MCF 10A (cell line): Measurements from ENCODE around the gene CAMSAP1. TPM values are rescaled to one million over a fixed set of nuclear protein-coding genes. Genes with fewer than 3 reads are reported as not detected.

ENCODE experiments used
- BruUV-seq: library from RNA; stranded (reverse); fragments of 400-500 nt; replicated peaks from 2 replicates; lab custom pipeline; 2021; lab: Mats Ljungman, UMichigan
- CTCF ChIA-PET: fragments of 300-600 bp; sonication (Branson Sonifier 250); formaldehyde crosslinking; extraction: SDS; loops from one replicate; lab custom pipeline; 2021; ENCODE audit warnings: antibody characterized with exemption, inconsistent platforms; lab: Yijun Ruan, JAX
- POLR2A ChIA-PET: fragments of 300-600, 350-650 bp; sonication (Branson Sonifier 250); formaldehyde crosslinking; extraction: SDS; loops from one replicate; lab custom pipeline; 2020; ENCODE audit warnings: antibody characterized with exemption, inconsistent platforms; lab: Yijun Ruan, JAX
- DNase-seq: peaks from one replicate; pipeline ENCODE4 v3.0.0-alpha.2; 2018; ENCODE audit not compliant: unreplicated experiment
- H3K27ac Mint-ChIP-seq: one replicate; pipeline ENCODE4 v1.8.0; 2022; ENCODE audit warnings: mild to moderate bottlenecking, low read depth, mixed read lengths; ENCODE audit not compliant: unreplicated experiment
- H3K27me3 Mint-ChIP-seq: one replicate; pipeline ENCODE4 v1.8.0; 2022; ENCODE audit warnings: mixed read lengths; ENCODE audit not compliant: insufficient read depth, unreplicated experiment
- H3K36me3 Mint-ChIP-seq: one replicate; pipeline ENCODE4 v1.8.0; 2022; ENCODE audit warnings: mild to moderate bottlenecking, moderate library complexity, mixed read lengths; ENCODE audit not compliant: insufficient read depth, unreplicated experiment
- H3K4me1 Mint-ChIP-seq: one replicate; pipeline ENCODE4 v1.8.0; 2022; ENCODE audit warnings: mixed read lengths; ENCODE audit not compliant: insufficient read depth, unreplicated experiment
- H3K4me3 Mint-ChIP-seq: one replicate; pipeline ENCODE4 v1.8.0; 2022; ENCODE audit warnings: mild to moderate bottlenecking, moderate library complexity, mixed read lengths; ENCODE audit not compliant: unreplicated experiment
- H3K9me3 Mint-ChIP-seq: one replicate; pipeline ENCODE4 v1.8.0; 2022; ENCODE audit warnings: mixed read lengths; ENCODE audit not compliant: unreplicated experiment
- CTCF ChIP-seq: fragments of 200-600 bp; IDR thresholded peaks from one replicate; pipeline ENCODE4 v1.8.0; 2022; ENCODE audit warnings: antibody characterized with exemption, mild to moderate bottlenecking; ENCODE audit not compliant: unreplicated experiment
- intact Hi-C: fragments of 100-400 bp; cut with micrococcal nuclease; formaldehyde crosslinking; loops from 2 replicates; pipeline ENCODE4 v1.14.1; 2022
- total RNA-seq: library from RNA; stranded (reverse); gene quantifications from 2 replicates; pipeline ENCODE4 v1.2.3, GENCODE V29; 2022

Gene CAMSAP1
- total RNA-seq, 1 experiment from 2014 or later, result 39.5 TPM

- no peaks in the 10 kb centered on the region for H3K27me3 Mint-ChIP-seq
- CTCF ChIA-PET, result interaction anchor here (2.4 kb wide), 1 partner anchor 17 kb away, joined by 9 read pairs; no protein-coding TSS in a partner anchor
- H3K36me3 Mint-ChIP-seq, result peaks cover 45% of the 10 kb centered on the region
- H3K4me3 Mint-ChIP-seq, result no peak overlapping the region
- no TSS peak for BruUV-seq
- DNase-seq, result no peak
- intact Hi-C loops, result no loop called here
- H3K27ac Mint-ChIP-seq, result no peak overlapping the region
- H3K4me1 Mint-ChIP-seq, result no peaks in the 10 kb centered on the region
- TF ChIP-seq CTCF, result no peak
- POLR2A ChIA-PET, result no interaction called here
- peaks cover 20% of the 10 kb centered on the region for H3K9me3 Mint-ChIP-seq
Observed at GRCh38 chr9:135847833-135848232, 59.5 kb downstream of the CAMSAP1 start.

GRCh38 chr9:135840539-135840938 lies 66.8 kb downstream of the CAMSAP1 start:
- no peak for TF ChIP-seq CTCF
- H3K4me1 Mint-ChIP-seq, result no peaks in the 10 kb centered on the region
- DNase-seq, result no peak
- peaks cover 19% of the 10 kb centered on the region for H3K9me3 Mint-ChIP-seq
- no TSS peak for BruUV-seq
- no peak overlapping the region for H3K27ac Mint-ChIP-seq
- peaks cover 19% of the 10 kb centered on the region for H3K36me3 Mint-ChIP-seq
- POLR2A ChIA-PET, result no interaction called here
- CTCF ChIA-PET, result interaction anchor here (0.5 kb wide), 1 partner anchor 127 kb away, joined by 3 read pairs; no protein-coding TSS in a partner anchor
- no peak overlapping the region for H3K4me3 Mint-ChIP-seq
- H3K27me3 Mint-ChIP-seq, result no peaks in the 10 kb centered on the region
- intact Hi-C loops, result no loop called here

DNA sequence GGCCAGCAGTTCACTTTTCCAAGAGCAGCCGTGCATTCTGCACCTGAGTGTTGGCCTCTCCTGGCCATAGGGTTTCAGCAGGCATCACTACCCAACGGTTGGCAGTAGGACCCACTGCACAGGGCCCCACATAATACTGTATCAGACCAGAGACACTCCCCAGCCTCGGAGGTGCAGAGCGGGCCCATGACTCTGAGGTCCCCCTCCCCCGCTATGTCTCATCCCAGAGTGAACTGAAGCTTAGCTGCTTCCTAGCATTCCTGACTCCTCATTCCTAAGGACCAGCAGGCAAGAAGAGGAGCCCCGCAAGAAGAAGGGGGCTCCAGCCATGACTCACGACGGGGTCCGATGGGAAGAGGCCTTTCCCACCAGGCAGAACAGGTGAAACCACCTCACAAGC lies 67.2 kb downstream of the CAMSAP1 start:
- H3K4me1 Mint-ChIP-seq, result no peaks in the 10 kb centered on the region
- H3K4me3 Mint-ChIP-seq, result no peak overlapping the region
- peaks cover 16% of the 10 kb centered on the region for H3K36me3 Mint-ChIP-seq
- CTCF ChIA-PET, result interaction anchor here (0.6 kb wide), 1 partner anchor 14 kb away, joined by 5 read pairs; no protein-coding TSS in a partner anchor
- H3K27ac Mint-ChIP-seq, result no peak overlapping the region
- no TSS peak for BruUV-seq
- intact Hi-C loops, result no loop called here
- POLR2A ChIA-PET, result no interaction called here
- H3K9me3 Mint-ChIP-seq, result peaks cover 15% of the 10 kb centered on the region
- H3K27me3 Mint-ChIP-seq, result no peaks in the 10 kb centered on the region
- DNase-seq, result no peak
- no peak for TF ChIP-seq CTCF

- no peaks in the 10 kb centered on the region for H3K27me3 Mint-ChIP-seq
- TF ChIP-seq CTCF, result no peak
- ChIA-PET CTCF (interaction anchor here (0.6 to 0.7 kb wide), 2 partner anchors 13 to 25 kb away, joined by 4 to 5 read pairs; no protein-coding TSS in a partner anchor), POLR2A (no interaction called here)
- H3K36me3 Mint-ChIP-seq, result peaks cover 11% of the 10 kb centered on the region
- H3K27ac Mint-ChIP-seq, result no peak overlapping the region
- intact Hi-C loops, result no loop called here
- no peak for DNase-seq
- H3K4me1 Mint-ChIP-seq, result no peaks in the 10 kb centered on the region
- H3K4me3 Mint-ChIP-seq, result no peak overlapping the region
- no TSS peak for BruUV-seq
- peaks cover 9% of the 10 kb centered on the region for H3K9me3 Mint-ChIP-seq
Observed at GRCh38 chr9:135839516-135839915, 67.8 kb downstream of the CAMSAP1 start.
